GM19193 (cell line): ENCODE data around the gene CMTM7.

Experiments used
- POLR2A ChIP-seq: IDR thresholded peaks from 4 replicates; pipeline ENCODE4 v1.6.1; 2011; ENCODE audit not compliant: insufficient read depth, insufficient read length; ENCODE audit errors: extremely low read depth

Gene CMTM7

GRCh38 chr3:32456429-32457130 lies 64.9 kb downstream of the CMTM7 start:
- no peak for TF ChIP-seq POLR2A

DNA sequence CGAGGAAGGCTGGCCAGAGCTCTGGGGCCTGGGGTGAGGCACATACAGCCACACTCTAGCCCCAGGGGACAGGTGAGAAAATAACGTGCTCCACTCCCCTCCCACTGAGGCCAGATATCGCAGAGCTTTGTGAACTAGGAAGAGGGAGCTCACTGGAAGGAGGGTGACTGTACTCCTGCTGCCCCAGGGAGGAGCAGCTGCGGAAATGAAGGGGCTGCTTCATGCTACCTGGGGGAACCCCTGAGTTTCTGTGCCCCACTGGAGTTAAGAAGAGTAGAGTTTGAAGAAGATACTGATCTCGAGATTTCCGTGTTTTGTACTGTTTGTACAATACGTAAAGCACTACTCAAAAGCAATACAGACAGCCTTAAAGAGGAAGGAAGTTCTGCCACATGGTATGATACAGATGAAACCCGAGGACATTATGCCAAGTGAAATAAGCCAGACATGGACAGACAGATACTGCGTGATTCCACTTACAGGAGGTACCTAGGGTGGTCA lies 66.4 kb downstream of the CMTM7 start:
- no peak for TF ChIP-seq POLR2A

DNA sequence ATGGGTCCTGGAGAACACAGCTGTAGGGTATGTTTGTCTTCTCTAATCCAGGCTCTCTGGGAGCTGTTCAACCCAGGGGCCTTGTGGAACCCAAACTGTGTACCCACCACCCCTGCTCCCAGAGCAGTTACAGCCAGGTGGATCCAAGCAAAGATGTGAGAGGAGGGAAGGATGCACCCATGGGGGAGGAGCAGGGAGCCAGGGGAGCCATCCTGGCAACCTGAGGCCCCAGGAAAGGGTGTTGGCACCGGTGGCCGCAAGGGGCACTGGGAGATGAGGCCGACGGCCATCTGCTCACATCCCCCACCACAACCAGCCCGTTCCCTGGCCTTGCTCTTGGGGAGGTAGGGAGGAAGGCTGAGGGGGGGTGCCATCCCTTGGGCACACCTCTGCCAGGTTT lies 67.8 kb downstream of the CMTM7 start:
- no peak for TF ChIP-seq POLR2A

- TF ChIP-seq POLR2A = no peak
Measured at GRCh38 chr3:32460031-32460749, 68.5 kb downstream of the CMTM7 start.

GRCh38 chr3:32467333-32468070 lies 75.8 kb downstream of the CMTM7 start:
- TF ChIP-seq POLR2A = no peak

DNA sequence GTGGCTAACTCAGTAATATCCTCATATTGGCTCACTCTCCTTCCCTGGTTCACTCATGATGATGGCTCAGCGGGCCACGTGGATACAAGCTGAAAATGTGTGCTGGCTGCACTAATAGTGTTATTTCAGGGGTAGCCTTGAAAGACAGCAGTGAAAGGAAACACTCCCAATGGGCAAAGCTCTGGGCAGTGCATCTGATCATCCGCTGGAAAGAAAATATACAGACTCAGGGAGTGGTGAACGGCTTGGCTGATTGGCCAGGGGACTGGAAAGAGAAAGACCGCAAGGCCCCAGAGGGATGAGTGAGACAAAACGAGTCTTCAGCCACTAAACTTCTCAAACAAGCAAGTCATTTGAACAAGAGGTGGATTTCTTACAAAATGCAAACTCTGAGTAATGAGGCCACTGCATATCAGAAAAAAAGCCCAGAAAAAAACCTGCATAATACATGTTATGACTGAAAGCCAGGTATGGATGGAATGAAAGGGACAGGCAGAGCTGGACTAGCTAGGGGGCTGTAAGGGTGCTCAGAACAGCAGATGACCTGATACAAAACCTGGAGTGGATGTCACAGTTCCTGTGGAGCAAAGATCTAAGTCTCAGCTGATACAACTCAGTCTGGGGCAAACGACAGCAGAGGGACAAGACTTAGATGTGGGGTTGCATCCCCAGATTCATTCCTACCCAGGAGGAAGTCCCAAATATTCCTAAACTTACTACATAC lies 77.7 kb downstream of the CMTM7 start:
- no peak for TF ChIP-seq POLR2A

- TF ChIP-seq POLR2A = no peak
Measured at GRCh38 chr3:32470362-32470761, 78.7 kb downstream of the CMTM7 start.

DNA sequence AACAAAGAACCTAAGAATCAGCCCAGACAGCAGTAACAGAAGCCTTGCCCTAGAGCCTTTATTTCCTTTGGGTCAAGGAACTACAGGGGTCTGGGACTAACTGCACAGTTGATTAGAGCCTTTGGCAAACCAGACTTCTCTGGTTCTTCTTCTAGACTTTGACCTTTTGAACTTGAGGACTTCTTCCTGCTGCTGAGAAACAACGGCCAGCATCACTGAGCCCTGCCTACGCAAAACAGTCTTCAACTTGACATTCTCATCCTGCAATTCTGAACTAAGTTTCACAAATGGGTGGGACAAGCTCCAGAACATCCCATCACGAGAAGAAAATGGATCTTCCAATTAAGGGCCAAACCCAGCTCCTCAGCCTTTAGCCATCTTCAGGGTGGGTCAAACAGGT lies 79.6 kb downstream of the CMTM7 start:
- no peak for TF ChIP-seq POLR2A

DNA sequence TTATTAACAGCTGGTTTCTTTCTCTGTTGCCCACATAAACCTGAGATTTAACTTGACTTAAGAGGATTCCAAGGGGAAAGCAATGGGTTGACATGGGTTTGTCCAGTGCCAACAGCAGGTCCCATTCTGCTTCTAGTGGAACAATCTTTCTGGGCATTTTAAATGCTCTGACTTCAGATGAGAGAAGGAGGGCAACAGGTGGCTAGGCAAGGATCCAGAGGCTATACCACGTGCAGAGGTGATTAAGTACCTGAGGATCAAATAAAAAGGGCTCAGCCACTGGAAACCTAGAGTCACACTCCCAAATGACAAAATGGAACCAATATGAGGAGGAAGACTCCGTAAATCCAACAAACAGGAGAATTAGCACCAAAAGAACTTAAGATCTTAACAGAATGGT lies 82.5 kb downstream of the CMTM7 start:
- TF ChIP-seq POLR2A = no peak

- TF ChIP-seq POLR2A = no peak
Measured at GRCh38 chr3:32480604-32481003, 89.0 kb downstream of the CMTM7 start.

DNA sequence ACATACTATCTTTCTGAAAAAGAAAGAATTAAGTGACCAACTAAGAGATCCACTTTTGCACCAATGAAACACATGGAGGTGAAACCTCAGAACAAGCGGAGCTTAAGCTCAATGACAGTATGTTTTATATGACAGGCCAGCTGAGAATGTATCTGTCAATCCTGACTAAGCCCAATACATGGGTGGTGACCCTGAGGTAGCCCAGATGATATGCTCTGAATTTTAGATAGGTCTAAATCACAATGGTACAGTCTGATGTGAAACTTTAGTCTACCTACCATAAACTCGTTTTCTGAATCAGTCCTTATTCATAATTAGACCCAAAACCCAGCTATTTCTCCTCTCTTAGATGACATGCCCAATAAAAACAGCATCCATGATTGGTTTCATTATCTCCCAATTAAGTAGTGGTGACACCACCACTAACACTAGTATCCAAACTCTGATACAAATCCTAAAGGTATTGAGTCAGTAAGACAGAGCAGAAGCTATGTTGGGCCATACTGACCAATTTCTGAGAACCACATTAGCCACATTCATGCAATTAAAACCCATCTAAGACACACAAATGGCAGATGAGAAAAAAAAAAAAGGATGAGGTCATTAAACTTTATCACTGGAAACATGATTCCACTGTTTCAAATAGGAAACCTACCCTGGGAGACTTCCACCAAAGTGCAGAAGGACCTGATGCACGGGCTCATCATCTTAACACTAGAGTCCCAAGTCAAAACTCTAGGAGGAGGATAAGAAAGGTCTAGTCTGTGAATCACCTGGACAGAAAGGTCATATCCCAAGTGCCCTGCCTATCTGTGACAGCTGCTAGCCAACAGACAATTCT lies 90.4 kb downstream of the CMTM7 start:
- no peak for TF ChIP-seq POLR2A

GRCh38 chr3:32482693-32483092 lies 91.0 kb downstream of the CMTM7 start:
- no peak for TF ChIP-seq POLR2A

DNA sequence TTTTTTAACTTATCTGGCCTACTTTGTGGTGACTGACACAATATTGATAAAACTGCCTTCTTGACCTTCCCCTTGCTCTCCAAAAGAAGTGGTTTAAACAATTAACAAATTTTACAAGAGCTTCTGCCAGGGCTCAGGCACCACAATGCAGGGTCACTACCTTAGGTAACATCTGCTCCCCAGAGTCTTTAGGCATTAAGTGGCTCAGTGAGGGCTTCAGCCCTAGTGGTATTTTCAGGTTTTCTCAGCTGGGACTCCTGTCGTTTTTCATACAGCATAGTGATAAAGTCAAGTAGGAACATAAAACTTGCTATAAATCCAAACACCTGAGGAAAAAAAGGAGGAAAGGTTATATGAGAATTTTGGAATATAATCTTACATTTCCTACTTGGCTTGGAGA lies 92.1 kb downstream of the CMTM7 start:
- no peak for TF ChIP-seq POLR2A

GRCh38 chr3:32484436-32484835 lies 92.8 kb downstream of the CMTM7 start:
- TF ChIP-seq POLR2A = no peak
